NCI-H2081 (cell line): ENCODE measurements around the gene LAMA1.

ENCODE experiments used
- DNase-seq, 2 experiments: peaks; one replicate each; lab custom pipeline; 2025; lab: John Stamatoyannopoulos, UW

LAMA1 gene

DNA sequence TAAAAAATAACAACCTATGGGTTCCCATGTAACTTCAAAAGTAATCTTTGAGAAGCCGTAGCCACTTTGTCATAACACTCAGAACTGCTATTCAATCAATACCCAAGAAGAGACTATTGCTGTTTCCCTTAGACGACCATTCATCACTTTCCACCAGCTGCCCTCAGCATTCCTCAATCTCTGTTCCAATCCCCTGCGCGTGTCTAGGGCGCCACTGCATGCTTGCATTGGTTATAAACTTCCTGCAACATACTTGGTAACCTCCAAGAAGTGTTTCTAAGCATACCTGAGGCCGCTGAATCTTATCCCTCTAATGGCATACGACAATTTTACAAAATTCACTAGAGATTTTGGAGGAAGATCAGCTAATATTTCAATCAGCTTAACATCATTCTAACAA is 134.2 kb downstream of the LAMA1 start:
- no peak for DNase-seq

DNA sequence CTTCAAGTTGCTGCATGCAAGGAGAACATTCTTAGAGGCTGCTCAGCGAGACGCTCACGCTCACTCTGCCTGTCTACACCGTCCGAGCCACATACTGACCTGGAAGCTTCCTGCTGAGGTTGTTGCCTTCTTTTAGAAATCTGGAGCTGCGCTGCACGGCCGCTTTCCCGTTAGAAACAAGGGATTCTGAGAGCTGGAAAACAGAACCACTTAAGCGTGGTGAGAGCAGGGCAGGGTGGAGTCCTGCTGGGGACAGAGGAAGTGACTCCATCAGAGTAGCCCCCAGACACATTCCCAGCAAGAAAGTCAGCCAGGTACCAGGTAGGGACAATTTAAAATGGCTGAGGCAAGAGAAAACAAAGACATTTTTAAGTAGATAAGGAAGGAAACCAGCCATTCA is 135.2 kb downstream of the LAMA1 start:
- no peak for DNase-seq

DNA sequence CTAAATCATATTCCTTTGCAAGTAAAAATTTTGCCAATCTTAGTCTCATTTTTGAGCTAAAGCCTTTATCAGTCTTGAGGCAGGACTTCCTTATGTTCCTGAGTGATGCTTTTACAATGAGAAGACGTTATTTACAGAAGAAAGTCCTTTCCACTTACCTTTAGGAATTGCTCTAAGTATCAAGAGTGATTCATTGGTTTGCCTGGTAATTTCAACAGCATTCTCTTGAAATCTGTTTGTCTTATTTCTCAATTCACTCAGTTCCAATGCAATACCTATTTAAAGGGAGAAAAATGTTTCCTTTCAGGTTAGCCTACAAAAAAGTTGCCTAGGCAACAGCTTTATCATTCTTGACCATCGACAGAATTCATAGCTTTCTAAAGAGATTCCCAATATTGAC is 137.2 kb downstream of the LAMA1 start:
- DNase-seq, result no peak

DNA sequence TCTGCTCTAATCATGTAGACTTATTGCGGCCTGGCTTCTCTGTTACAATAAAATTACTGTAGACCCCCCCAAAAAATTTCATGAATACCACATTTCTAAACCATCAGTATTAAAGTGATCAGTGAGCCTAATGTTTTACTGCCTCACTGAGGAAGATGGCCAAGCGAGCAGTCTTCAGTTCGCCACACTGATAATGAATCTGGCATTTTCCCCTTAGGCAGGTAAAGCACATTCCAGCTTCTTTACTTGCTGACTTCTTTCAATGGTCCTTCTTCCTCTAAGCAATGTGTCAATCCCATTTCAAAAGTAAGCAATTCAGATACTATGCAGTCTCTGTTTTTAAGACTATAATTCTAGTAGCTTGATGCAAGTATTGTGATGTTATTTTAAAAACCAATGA is 137.6 kb downstream of the LAMA1 start:
- DNase-seq, result no peak

DNA sequence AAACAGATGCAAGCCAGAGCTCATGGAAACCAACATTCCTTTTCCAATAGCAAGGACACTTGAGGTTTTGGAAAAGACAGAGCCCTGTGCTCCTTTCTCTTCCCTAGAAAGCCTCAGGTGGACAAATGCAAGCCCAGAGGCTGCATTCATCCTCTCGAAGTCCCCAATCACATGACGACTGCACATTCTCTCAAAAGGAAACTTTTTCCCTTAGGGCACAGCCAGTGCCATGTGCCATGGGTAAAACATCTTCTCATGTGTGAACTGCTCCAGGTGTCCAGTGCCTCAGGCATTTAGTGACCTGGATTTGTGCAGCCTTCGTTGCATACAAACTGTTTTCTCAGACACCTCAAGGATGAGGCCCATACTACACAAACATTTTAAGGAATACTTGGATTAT is 140.7 kb downstream of the LAMA1 start:
- no peak for DNase-seq

DNA sequence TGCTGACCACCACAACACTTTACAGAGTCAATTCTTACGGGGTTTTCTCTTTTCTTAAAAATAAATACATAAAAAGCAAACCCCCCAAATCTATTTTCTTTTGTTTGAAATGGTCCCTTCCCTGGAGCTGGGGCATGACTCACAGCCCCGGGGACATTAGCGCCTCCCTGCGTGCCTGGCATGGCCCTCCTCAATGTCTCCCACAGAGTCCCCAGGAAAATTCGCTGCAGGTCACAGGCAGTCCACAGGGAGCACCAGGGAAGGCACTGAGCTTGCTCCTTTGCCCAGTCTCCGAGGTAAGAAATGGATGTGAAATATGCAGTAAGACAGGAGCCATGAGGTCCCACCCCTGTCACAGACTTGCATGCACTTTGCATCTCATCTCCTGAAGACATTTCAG is 142.5 kb downstream of the LAMA1 start:
- DNase-seq, result no peak

DNA sequence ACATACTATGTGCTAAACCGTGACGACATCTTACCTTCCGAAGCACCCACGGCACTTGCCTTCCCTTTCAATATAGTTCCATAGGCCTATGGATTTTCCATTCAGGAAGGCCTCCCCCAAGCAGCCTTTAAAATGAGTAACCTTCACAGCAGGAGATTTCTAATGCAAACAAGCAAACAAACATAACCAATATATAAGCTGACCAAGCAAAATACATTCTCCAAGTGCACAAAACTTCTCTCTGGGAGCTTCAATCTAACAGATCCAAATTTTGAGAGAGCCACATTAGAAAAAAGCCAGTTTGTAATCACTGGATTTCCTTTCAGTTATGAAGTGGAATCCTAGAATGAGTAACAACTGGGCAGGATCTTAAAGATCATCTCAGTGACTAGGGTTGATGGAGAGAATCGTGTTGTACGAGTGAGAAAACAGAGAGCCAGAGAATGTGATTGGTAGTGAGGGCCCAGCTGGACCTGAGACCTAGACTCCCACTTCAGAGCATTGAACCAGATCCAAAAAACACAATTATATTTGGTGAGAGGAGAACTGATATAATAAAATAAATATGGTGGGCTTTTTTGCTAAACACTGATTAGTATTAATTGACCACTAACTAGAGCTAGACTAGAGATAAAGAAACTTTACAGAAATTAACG is 145.6 kb downstream of the LAMA1 start:
- DNase-seq, result no peak

DNA sequence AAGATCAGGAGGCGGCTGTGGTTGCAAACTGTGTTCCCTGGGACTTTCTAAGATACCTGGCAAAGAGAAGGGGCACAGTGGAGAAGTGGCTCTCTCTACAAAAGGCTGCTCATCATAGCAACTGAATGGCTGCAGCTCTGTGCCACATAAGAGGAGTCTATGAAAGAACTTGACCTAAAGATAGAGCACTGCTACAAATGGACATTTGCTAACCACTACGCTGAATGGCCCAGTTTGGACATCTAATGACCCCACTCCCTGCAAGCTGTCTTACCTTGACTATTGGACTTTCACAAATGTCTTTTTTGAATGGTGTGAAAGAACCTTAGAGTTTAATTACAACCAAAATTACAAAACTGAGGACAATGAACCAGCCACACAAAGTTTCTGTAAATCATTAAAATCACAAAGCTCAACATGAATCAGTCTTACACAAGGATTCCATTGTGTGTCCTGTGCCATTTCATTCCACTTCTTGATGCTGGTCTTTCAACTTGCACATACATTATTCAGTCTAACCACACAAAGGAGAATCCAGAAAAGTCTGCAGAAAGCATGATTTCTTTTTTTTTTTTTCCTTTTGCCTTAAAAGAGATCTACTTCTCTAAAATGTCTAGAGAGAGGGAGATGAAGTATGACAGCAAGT is 154.0 kb downstream of the LAMA1 start:
- DNase-seq, result no peak

DNA sequence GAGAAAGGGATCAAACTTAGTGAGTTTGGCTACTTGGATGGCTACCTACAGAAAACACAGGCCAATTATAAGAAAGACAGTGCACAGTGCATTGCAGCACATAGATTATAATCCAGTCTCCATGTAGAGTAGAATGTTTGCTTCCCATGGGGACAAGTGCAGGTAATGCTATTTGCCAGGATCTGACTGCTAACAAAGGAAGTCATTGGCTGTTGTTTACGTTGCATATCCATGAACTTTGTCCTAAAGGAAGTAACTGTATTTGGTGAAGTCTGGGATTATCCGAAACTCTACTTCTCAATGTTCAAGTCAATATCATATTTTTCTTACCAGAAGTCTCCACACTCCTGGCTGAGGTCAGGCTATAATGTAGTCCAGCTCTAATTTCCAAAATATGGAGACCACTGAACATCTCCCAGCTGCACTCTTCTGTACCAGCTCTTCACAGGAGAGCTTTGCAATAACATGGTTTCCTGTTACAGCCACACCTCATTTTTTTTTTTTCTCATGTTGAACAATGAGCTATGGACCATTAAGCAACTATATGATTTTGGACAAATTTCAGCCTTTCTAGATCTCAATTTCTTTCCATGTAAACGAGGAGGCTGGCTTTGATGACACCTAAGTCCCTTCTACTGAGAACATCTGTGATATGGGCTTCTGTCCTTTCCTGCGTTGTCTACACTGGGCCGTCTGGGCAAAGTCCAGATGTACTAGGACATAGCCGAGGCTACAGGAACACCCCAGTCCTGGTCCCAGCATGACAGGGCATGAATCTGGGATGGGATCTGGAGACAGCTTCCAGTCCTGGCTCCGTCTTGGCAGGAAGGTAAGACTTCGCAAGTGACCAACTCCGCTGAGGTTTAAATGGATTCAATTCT is 154.8 kb downstream of the LAMA1 start:
- no peak for DNase-seq

DNA sequence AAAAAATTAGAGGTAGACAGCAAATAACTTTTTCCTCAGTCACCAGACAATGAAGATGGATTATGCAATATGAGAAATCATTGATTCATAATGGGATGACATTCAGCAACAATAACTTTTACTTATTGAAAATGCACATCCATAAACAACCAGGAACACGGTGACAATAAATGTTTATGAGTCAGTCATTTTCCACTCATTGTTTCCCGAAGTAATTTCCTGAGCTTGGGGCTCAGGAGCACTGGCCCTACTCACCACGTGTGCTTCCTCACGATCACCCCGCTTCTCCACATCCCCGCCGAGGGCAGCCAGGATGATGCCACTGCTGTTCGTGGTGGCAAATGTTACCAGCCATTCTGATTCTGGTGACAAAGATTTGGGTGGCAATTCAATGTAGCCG is 156.3 kb downstream of the LAMA1 start:
- no peak for DNase-seq

DNA sequence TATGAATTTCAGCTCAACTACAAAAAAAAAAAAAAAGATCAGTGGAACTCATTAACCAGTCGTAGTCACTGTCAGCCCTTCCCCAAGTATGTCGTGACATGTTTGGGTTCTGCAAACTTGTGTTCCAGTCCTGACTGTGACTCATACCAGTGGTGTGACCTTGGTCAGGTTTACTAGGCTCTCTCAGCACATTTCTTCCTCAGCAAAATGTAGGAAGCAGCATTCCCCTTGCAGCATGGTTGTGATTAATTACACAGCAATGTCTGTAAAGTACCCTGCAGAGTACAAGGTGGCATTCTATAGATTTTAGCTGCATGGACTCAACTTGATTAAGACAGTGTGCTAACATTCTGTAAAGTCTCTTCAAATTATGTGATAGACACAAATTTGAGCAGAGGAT is 156.9 kb downstream of the LAMA1 start:
- no peak for DNase-seq

DNA sequence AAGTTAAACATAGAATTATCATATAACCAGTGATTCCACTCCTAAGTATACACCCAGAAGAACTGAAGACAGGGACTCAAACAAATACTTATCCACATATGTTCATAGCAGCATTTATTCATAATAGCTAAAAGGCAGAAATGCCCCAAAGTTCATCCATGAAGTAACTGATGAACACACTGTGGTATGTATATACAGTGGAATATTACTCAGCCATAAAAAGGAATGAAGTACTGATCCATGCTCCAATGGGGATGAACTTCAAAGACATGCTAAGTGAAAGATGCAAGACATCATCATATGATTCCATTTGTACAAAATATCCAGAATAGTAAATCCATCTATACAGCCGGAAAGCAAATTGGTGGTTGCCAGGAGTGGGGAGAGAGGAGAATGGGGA is 157.5 kb downstream of the LAMA1 start:
- DNase-seq, result no peak

DNA sequence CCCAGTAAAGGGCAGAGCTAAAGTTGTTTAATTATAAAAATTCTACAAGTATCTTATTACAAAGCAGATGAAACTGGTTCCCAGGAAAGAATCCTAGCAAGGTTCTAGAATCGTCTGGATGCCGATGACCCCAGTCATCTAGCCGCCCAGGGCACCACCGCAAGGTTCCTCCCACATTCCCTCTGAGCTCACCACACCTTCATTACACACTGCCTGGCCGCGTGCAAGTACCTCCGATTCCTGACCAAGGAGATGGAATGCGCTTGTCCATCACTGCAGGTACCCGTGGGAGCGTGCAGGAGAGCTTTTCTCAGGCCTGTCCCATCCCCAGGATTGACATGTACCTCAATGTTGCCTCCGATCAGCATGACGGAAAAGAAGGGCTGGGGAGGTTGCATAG is 158.5 kb downstream of the LAMA1 start:
- DNase-seq, result no peak

DNA sequence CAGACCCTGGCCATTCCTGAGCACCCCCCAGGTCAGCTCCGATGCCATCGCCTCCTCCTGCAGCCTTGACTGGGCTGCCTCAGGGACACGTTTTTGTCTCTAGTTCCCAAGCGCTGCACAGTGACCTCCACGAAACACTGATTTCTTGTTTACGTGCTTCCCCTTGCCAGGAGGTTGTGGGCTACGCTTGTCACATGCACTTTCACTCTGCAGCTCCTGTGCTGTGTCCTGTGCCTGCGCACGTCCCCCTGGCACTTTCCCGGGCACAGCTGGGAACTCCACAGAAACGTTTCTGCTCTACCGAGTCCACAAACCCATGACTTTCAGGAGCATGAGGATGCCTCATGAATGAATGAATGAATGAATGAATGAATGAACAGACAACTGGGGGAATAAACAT is 160.6 kb downstream of the LAMA1 start:
- DNase-seq, result no peak

DNA sequence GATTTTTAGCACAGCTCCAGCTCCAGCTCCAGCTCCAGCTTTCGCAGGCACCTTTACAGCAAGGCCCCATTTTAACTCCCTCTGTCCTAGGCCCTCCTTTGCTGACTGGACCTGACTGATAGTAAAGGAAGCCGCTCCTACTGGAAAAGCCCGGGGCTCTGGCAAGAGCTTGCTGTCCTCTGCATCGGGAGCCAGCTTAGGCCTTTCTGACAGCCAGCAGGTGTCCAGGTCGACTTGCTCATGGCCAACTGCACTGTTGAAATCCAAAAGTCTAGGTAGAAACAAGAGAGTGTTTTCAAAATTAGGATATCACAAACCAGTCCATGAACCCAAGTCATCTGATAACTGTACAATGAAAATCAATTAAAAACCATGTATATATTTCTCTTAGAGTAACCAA is 161.1 kb downstream of the LAMA1 start:
- no peak for DNase-seq

DNA sequence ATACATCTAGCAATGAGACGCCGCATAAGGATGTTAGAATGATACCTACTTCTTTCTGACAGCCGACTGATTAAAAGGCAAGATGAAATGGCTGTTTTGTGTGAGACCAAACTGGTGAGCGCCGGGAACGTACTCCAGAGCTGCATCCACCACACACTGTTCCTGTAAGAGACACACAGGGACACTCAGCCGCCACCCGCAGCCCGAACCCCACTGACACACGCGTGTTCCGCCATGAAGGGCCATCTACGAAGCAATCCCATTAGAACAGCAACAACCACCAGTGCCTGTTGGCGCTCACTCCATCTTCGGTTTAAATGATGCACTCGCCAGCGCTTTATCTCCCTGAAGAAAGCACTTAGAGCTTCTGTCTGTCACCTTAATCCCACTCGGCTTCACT is 162.3 kb downstream of the LAMA1 start:
- no peak for DNase-seq

DNA sequence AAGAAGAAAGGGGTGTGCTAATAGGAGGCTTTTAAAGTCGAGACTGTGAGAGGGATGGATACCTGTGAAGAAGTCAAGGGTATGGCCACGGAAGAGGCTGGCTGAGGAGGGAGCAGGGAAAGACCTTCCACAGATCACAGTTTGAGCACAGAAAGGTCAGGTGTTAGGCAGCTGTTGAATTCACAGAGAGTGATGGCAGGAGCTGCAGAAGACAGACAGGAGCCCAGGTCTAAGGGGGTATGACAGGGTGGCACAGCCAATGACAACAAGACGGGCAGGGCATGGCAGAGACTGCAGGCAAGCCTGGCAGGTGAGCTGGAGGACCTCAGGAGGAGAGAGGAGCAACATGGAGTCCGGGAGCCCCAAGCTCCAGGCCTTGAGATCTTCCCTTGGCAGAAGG is 163.1 kb downstream of the LAMA1 start:
- no peak for DNase-seq

DNA sequence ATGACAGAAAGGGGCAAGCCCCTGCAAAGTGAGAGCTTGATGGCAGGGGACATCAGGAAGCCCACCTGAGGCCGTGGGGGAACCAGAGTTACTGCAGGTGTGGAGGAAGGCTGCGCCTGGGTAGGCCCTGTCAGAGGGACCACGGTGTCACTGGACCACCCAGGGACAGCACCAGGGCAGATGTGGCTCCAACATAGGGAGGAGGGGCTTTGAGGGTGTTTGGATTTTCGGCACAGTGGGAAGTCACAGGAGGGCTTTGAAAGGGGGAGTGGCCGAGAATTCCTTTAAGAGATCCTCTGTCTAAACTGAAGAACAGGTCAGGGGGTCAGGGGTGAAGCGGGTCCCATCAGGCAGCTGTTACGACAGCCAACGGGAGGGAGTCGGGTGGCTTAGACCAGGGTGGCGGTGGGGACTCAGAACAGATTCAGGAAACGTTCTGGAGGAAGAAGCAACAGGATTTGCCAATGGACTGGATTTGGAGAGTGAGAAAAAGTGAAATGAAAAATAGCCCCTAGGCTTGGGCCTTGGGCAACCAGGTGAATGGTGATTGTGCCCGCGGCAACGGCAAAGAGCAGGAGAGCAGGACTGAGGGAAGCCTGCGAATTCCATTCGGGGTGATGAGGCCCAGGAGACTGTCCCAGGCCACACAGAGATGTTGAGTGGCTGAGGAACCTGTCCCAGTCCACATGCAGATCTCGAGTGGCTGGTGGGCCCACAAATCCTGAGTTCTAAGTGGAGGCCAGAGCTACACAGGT is 166.1 kb downstream of the LAMA1 start:
- no peak for DNase-seq

DNA sequence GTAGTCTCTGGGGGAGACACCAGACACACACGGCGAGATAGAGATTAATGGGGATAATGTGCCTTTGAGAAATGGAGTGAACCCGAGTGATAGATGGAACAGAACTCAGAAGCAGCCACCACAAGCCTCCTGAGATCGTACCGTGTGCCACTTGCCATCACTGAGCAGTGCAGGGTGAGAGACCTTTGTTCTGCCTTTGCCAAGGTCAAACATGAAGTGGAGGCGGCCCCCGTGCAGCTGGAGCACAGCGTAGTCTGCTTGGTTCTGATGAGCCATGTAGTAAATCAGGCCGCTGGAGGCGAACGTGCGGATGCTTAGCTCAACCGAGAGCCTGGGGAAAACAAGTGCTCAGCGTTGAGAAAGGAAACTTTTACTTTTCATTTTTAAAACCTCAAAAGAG is 167.0 kb downstream of the LAMA1 start:
- DNase-seq, result no peak

DNA sequence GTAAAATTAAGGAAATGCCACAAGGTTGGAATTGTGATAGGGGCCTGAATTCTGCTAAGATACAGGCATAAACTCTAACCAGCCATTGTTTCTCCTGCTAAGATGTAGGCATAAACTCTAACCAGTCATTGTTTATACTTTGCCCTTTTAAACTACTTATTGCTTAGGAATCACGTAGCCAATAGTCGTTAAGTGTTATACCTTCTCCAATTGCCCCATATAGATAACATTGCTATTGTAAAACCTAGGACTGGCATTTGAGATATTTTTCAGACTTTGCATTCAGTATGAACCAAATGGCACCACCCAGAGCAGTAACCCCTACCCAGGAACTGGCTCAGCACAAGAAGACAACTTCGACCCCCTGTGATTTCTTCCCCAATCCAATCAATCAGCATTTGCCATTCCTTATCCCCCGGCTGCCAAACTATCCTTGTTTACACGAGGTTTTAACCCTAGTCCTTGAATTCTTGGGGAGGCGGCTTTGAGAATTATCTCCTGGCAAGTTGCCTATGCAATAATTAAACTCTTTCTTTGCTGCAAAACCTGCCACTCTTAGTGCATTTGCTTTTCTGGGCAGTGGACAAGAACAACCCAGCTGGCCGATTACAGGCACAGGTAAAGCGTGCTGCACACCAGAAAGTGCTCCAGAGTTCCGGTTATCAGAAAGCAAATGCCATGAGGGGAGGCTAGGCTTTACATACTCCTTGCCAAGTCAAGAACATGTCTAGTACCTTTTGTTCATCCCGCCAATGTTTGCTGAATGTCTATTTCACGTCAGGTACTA is 167.6 kb downstream of the LAMA1 start:
- DNase-seq, result no peak

DNA sequence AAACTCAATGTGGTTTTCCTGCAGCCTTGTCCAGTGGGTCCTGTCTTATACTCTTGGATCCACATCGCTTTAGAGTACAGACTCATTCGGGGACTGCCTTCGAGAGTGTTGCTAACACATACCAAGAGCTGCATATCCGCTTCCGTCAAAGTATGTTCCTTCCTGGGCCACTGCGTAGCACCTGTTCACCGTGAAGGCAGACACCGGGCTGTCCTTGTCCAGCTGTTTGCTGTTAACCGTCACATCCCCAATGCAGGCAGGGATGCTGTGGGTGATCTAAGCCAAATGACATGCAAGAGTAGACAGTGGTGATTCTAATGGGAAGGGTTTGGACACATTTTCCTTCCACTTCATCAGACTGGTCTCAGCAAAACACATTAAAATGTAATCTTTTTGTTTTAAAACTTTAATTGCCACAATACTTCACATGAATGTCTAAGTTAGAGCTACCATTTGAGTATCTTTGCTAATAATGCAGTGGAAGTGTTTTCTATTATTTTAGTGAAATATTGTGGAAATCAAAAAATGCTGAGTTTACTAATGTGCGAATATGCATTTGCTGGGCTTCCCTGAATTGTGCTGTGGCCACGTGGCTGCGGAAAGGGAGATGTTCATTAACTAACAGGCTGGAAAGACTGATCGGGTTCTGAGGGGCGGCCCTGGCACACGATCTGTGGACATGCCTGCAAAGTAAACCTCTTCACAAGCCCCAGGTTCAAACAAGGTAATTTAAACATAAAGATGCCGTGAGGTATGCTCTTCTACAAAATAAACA is 169.1 kb downstream of the LAMA1 start:
- peak in 1 of 2 experiments; percentile 2 for DNase-seq
